GM19351 (cell line): ENCODE measurements around the gene LIX1L.

Source experiments
- ATAC-seq: cut with Tn5 transposase; IDR thresholded peaks from one replicate; pipeline ENCODE4 v1.9.1; 2021; ENCODE audit warnings: mild to moderate bottlenecking, moderate library complexity; ENCODE audit not compliant: unreplicated experiment

LIX1L gene

DNA sequence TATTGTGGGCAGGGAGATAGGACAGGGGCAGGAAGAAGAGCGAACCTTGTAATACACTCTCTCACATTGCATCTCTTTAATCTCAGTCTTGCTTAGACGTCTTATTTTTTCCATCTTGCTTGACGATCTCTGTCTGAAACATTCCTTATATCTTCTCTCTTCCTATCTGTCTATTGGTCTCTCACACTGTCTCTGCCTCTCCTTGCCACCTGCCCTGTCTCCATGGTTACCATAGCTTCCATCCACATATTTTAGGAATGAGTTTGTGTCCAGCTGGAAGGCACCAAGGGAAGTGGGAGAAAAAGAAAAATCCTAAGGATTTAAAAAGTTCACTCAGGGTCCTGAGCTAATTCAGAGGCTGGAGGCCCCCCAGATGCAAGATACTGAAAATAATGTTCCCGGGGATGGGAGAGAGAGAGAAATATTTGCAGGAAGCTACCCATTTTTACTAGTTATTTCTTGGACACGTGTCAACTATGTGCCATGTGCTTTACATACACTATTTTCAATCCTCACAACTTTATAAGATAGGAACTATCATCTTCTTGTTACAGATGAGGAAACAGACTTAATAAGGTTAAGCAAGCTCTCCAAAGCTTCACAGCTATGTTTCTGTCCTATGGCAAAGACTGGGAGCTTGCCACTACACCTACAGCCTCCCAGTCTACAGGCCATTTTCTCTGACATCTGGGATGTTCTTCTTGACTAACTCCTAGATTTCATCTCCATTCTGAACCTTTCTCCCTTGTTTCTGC is 5.6 kb upstream of the LIX1L start:
- ATAC-seq, result no peak

DNA sequence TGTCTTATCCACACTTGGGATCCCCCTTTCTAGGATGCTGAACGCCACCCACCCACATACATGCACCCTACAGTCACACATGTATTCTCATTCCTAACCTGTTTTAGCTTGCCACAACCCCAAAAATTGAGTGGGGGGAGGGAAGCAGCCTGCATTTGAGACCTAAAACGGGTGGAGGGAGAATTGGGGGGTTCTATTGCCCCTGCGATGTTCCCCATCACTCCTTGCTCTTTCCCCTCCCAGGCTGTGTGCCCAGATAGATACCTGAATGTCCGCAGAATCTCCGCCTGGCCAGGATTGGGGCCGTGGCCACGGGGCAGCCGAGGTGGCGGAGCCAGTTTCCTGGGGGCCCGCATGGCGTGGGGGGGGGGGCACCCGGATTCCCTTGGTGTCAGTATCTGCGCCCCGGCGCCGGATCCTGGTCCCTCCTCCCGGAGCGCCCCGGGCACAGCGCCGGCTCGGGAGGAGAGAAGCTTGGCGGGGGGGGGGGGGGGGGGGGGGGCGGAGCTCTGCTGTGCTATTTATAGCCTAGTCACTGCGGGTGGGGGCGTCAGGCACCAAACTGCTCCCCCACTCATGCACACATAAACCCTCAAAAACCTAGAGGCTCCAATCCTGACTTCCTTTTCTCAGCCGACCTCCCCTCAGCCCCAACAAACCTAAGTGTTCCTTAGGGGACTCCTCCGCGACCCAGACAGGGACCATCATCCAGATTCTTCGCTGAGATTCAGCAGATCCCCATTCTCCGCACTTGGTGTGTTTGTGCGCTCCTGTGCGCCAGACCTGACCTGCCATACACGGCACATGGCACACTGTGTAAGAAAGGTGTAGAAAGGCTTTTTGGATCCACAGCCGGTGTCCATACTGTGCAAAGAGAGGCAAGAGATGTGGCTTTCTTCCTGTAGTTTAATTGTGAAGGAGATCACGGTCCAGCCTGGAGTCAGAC is 4.6 kb upstream of the LIX1L start:
- ATAC-seq, result no peak

DNA sequence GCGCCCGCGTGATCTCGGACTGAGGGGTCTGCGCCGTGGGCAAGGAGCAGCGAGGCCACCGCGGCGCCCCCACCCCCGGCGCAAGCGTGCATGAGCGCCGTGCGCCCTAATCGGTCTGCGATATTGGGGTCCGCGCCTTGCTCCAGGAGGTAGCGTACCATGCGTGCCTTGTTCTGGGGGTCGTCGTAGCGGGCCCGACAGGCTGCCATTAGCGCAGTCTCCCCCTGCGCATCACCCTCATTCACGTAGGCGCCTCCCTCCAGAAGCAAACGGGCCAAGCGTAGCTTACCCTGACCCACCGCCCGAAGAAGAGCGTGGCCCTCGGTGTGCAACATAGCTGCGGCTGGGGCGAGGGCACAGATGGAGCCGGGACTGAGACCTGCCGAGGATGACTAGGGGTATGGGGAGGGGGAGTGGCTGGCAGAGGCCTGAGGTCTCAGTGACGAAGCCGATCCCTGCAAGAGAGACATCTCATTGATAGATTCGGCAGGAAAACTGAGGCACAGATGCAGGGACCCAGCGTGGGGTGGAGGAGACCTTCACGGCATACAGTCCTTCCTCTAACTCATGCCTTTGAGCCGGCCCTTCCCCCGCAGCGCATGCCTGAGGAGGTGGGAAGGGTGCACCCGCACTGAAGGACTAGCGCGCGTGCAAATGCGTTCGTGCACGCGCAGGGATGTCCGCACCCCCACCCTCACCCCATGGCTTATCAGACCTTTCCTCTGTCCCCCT is 3.8 kb upstream of the LIX1L start:
- no peak for ATAC-seq

DNA sequence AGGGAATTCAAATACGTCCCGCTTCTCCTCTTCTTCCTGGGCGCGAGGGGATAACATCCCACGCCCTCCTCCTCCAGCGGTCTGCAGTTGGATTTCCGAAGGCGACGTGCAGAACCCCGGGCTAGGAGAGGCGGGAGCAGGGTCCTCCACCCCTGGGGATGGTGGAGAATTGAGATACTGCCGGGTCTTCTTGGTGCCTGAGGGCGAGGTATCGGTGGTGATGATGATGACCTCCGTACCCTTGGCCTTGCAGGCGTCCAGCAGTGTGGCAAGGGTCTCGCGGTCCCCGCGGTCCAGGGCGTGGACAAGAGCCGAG is 3.2 kb upstream of the LIX1L start:
- no peak for ATAC-seq

DNA sequence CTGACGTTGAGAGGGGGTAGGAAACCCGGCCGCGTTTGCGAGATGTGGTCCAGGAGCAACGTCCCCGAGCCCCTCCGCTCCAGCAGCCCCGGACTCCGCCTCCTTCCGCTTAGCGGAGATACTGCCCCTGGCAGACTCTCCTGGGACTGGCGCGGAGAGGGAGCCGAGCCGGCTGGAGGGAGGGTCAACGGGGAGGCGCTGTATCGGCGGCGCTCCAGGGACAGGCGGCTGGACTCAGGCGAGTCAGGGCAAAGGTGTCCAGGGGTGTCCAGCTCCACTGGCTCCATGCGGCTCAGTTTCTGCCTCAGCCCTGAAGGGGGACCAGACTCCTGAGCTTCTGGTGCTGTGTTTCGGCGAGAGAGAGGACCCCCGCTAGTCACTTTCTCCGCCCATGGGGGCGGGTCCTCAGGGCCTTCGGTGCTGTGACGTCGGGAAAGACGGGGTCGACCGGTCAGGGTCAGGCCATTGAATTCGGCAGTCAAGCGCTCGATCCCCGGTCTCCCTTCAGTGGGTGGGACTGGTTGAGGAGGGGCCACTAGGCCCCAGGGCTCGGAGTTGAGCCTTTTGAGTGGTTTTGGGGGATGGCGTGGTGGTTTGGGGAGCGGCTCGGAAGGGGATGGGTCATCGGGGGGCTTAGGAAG is 2.8 kb upstream of the LIX1L start:
- no peak for ATAC-seq

DNA sequence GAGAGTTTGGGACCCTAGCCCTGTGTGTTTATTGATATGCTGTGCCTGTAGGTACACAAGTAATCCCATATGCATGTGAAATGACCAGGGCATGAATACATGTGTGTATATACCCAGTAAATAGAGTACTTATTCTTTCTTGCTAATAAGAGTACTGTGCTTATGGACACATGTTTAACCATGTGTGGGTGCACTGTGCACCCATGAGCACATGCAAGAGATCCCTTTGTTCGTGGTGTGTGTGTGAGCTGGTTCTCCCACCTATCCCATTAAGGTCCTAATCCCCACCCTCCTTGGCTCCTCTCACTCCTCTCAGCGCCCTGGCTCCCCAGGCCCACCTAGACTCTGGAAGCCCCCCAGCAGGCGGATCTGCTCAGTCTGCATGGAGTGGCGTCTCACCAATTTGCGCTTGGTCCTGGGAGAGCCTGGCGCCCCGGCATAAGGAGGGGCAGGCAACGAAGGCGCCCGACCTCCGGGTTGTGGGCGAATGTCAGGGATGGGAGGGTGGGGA is 2.2 kb upstream of the LIX1L start:
- no peak for ATAC-seq

DNA sequence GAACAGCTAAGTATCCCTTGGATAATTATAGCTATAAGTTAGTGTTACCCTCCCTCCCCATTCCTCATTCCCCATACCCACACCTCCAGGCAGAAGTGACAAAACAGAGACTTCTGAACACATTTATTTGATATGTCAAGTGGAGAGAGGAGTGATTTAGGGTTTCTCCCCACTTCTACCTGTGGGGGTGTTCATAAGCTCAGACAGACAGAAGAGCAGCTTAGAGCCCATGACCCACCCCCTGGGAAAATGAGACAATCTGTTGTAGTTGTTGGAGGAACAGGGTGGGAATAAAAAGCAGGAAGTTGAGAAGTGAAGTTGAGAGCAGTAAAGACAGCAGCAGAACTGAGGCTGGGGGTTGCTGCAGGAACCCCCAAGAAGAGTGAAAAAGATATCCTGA is 1.5 kb upstream of the LIX1L start:
- no peak for ATAC-seq

DNA sequence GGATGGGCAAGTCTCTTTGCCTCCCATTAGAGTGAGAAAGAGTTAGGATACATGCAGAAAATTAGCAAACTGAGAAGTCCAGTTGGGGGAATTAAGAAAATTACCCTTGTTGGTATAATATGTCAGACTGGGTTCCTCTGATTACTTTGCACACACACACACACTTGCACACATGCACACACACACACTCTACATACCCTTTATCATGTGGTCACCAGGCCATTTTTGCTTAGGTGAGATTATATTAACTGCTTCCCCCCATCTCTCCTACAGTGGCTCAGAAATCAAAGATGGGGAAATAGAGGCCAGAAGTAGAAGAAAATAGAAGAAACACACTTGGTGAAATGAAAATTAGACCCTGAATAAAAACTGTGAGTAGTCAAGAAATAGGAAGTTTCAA is 917 bp upstream of the LIX1L start:
- no peak for ATAC-seq

DNA sequence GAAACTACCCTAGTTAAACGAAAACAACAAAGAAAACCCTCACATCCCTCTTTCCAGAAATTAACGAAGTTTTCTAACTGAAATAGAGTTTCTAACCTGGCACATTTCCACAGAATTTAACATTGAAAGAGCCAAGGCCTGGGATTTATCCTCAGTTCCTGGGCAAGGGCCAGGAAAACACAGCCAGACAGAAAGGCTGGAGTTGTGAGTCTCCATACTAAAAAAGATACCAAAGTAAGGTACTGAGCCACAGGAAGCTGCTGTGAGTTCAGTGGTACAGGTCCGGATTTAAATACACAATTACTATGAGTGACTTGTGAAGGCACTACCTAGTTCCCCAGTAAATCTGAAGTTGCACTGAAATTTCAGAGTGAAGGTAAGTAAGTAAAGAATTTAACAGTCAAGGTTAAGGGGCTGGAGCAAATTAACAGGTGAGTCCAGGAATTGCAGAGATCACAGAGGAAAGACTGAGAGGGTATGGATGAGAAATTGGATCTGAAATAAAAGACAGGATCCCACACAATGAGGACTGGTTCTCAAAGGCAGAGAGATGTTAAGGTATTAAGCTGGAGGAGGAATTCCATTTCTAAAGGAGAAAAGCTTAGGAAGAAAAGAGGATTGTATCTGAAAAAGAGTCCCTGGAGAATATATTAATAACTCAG is 905 bp downstream of the LIX1L start:
- ATAC-seq, result no peak

DNA sequence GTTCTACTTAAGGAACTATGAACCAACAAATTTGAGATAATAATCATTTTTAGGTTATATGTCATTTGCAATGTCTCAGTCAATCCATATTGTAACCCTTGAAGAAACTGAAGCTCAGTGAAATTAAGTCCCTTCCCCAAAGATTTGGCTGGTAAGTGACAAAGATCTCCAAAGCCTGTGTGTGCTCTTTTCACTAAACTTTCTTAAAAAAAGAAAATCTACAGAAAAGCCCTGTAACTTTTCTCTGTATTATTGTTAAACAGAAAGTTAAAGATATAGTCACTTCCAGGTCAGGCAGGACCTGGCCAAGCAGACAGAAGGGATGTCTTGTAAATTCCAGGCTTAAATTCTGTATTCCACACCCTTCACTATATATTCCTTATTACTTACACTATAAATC is 1.5 kb downstream of the LIX1L start:
- ATAC-seq, result no peak

DNA sequence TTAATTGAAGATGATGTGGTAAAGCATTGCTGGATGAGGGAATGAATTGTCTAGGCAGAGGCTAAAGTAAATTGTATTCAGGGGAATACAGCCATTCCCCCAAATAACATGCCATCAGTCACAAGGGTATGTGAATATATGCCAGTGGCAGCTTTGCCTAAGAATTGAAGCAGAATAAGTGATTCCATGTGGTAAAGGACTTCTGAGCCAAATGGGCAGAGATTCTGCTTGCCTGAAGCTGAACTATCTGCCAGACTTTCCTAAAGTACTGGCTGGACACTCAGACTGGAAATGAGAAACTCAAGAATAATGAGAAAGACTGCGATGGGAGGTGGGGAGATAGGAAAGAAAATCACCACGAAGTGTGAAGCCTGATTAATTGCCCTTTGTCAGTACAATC is 2.4 kb downstream of the LIX1L start:
- no peak for ATAC-seq

DNA sequence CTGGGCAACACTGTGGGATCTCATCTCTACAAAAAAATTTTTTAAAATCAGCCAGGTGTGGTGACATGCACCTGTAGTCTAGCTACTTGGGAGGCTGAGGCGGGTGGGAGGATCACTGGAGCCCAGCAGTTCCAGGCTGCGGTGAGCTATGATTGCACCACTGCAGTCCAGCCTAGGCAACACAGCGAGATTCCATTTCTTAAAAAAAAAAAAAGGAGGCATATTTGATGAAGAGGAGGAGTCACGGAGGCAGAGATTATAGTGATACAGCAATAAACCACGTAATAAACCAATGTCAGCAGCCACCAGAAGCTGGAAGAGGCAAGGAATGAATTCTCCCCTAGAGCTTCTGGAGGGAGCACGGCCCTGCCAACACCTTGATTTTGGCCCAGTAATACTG is 4.0 kb downstream of the LIX1L start:
- ATAC-seq, result no peak

DNA sequence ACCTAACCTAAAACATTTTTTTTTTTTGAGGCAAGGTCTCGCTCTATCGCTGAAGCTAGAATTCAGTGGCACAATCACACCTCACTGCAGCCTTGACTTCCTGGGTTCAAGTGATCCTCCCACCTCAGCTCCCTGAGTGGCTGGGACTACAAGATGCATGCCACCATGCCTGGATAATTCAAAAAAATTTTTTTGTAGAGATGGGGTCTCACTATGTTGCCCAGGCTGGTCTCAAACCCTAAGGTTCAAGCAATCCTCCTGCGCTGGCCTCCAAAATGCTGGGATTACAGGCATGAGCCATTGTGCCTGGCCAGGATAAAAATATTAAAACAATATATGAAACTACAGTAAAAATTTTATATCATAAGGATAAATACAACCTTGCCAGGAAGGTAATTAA is 4.9 kb downstream of the LIX1L start:
- no peak for ATAC-seq

DNA sequence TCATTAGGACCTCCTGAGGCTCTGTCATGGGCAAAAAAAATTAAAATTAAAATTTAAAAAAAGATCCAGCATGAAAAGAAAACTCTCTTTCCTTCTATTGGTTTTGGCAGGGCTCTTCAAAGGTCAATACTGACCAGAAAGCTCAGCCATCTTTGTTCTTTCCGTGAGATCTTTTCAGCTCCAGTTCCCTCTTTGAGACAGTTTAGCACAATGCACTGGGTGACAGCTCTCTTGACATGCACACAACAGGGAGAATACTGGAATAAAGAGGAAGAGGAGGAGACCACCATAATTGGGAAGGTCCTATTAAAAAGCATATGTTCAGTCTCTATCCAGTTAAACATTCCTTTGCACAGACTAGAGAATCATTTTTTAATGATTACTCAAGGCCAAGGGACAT is 6.3 kb downstream of the LIX1L start:
- no peak for ATAC-seq

DNA sequence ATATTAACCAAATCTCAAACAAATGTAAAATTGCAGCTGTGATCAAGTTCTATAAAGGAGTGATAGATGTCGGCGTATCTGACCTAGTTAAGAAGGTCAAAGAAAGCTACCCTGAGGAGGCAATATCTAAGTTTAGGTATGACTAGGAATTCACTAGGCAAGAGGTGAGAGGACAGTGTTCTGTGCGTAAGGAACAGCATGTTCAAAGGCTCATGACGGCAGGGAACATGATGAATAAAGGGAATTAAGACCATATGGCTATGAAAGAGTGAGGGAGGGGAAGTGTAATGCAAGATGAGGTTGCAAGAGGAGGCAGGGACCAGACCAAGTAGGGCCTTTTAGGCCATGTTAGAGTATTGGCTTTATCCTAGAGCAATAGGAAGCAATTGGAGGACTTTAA is 8.6 kb downstream of the LIX1L start:
- no peak for ATAC-seq

DNA sequence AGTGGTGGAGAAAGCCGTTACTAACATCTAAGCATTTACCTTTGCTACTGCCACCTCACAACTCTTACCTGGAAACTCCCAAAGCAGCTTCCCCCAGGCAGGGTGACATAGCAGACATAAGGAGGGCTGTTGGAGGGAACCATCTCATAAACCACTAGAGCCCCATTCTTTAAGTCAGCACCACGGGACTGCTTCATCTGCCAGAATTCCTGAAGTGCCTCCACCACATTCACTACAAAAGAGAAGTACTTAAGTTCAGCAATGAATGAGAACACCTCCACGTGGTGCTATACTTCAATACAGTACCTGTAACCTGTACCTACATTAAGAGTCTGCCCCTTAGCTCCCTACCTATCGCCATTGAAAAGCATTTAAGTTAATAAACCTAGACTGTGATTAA is 10.3 kb downstream of the LIX1L start:
- no peak for ATAC-seq

DNA sequence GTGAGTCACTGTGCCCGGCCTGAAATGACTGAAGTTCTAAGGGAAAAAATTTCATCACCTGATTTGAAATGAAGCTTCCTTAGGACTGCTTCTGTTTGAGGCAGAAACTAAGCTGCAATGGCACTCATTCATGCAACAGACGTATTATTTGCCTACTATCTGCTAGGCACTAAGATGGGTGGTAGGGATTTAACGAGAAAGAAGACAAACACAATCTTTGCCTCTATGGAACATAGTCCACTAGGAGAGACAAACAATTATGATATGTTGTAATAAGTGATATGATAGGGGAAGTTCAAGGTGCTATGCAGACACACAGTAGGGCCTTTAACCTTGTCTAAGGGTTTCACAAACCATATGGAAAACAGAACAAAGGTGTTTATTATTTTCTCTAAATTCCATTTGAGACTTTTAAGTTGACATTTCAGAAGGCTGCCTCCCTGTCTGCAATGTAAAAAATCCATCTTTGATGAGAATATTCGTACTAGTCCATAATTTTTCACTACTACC is 11.3 kb downstream of the LIX1L start:
- ATAC-seq, result no peak

DNA sequence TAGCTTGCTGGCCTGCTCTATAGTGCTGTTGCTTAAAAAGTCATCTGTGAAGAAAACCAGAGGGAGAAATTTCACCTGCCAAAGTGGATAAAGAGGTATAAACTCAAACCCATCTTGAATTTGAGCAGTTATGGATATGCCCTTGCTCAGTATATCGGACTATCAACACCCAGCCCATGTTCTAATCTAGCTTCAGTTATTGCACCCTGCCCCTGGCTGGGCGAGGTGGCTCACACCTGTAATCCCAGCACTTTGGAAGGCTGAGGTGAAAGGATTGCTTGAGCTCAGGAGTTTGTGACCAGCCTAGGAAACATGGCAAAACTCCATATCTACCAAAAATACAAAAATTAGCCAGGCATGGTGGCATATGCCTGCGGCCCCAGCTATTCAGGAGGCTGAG is 13.3 kb downstream of the LIX1L start:
- ATAC-seq, result no peak

DNA sequence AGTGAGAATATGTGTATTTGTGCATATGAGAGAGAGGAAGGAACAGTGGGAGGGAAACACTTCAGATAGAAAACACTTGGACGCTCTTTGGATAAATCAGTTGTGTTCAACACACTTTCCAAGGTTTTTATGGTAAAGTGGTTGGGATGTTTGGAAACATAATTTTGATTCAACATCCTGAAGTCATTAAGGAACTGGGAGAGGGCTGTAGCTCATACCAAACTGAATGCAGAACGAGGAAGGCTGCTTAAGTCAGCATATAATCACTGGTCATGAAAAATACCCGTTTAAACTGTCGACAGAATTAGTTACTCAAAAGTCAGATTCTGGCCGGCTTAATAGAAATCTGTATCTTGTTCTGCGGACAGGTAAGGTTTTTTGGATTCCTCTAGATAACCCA is 14.9 kb downstream of the LIX1L start:
- ATAC-seq, result no peak

DNA sequence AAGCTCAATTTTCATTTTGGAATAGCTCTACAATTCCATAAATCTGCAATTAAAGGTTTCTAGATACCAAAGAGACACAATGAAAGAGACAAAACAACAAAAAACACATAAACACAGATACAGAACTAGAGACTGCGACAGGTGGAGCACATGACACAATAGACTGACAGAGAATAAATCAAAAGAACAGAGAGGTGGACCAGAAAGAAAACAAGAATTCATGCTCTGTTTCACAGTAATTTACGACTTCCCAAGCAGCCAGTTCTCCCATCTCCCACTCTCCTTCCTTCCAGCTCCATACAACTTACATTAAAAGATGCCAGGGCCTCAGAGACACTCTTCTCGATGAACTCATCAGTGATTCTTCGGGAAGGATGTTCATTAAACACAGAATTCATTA is 15.4 kb downstream of the LIX1L start:
- no peak for ATAC-seq
